Measurements from ENCODE around the gene PHACTR1. TPM values are rescaled to one million over a fixed set of nuclear protein-coding genes. Genes with fewer than 3 reads are reported as not detected.

Gene PHACTR1
- total and polyA plus RNA-seq, 12 donors, result 6.3 to 150 (median 79.9) TPM

DNA sequence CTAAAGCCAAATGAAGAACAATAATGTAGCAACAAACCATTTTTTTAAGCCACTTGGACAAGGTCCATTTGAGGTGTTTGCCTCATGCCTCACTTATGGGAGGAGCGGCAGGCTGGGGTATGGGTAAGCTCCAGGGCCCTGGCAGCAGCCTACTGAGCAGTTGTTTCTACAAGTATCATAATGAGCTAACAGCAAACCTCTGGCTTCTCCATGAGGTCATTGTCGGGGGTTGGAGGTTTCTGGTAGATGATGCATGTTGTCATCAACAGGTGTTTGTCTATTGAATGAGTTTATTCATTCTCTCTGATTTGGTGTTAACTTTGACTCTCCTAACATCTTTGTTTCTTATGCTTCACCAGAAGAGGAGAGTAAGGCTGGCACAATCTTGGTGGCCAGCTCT is 461.1 kb downstream of the PHACTR1 start:
- no peak for DNase-seq
- ATAC-seq, result peak in 1 of 8 donors; percentile 54
- Histone ChIP-seq H3K4me3 (no peak overlapping the region), H3K36me3 (peaks cover 0 to 5% (median 0%) of the 10 kb centered on the region in 9 donors), H3K27ac (no peak overlapping the region), H3K4me1 (peaks cover 0 to 14% (median 4%) of the 10 kb centered on the region in 9 donors), H3K27me3 (no peaks in the 10 kb centered on the region), H3K9me3 (no peaks in the 10 kb centered on the region)
- WGBS, 2 donors, result 83 to 88% methylated on average over 2 of the region's 2 CpGs
- intact Hi-C loops (cut with DNase I), result no loop called here
- TF ChIP-seq CTCF (IDR thresholded peaks at IDR 0.05), result no peak

GRCh38 chr6:13178107-13178506 is 461.5 kb downstream of the PHACTR1 start:
- DNase-seq, result no peak
- no peak for TF ChIP-seq CTCF (IDR thresholded peaks at IDR 0.05)
- peak in 1 of 8 donors; percentile 33 for ATAC-seq
- intact Hi-C loops (cut with DNase I), result no loop called here
- H3K4me3 ChIP-seq, result no peak overlapping the region
- H3K4me1 ChIP-seq, result peaks cover 0 to 14% (median 4%) of the 10 kb centered on the region in 9 donors
- H3K36me3 ChIP-seq, result peaks cover 0 to 8% (median 0%) of the 10 kb centered on the region in 9 donors
- H3K9me3 ChIP-seq, result no peaks in the 10 kb centered on the region
- H3K27ac ChIP-seq, result no peak overlapping the region
- H3K27me3 ChIP-seq, result no peaks in the 10 kb centered on the region
- WGBS, 2 donors, result 40 to 51% methylated on average over 4 to 5 of the region's 5 CpGs

- peaks cover 0 to 26% (median 0%) of the 10 kb centered on the region in 9 donors for H3K36me3 ChIP-seq
- TF ChIP-seq CTCF (IDR thresholded peaks at IDR 0.05), result no peak
- no peaks in the 10 kb centered on the region for H3K27me3 ChIP-seq
- intact Hi-C loops (cut with DNase I), result loop anchor here in 1 of 10 donors (10.0 kb wide), 1 partner anchor 116 kb away; no protein-coding TSS in a partner anchor
- no peak for DNase-seq
- no peak overlapping the region for H3K27ac ChIP-seq
- no peaks in the 10 kb centered on the region for H3K9me3 ChIP-seq
- no peak for ATAC-seq
- H3K4me3 ChIP-seq, result no peak overlapping the region
- 82 to 86% methylated on average over 7 of the region's 7 CpGs for WGBS, 2 donors
- H3K4me1 ChIP-seq, result peaks cover 0 to 14% (median 4%) of the 10 kb centered on the region in 9 donors
Observed at GRCh38 chr6:13180538-13180937, 464.0 kb downstream of the PHACTR1 start.

DNA sequence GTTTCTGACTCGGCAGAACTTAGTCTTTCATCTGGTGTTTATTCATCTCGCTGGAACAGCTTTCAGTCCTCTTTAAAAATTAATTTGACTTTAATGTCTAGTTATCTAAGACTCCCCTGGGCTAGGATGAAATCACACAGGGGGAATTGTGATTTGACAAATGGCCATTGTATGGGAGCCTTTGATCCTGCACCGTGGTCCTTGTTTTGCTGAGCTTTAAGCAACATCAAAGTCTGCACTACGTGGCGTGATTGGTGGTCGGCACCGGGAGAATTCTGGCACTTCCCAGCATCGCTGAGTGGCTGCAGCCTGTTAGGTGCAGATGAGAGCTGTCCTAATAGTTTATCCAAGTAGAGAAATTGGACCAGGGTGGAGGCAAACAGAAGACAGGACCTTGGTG is 464.8 kb downstream of the PHACTR1 start:
- H3K36me3 ChIP-seq, result peaks cover 0 to 26% (median 0%) of the 10 kb centered on the region in 9 donors
- DNase-seq (no peak), ATAC-seq (no peak)
- no peaks in the 10 kb centered on the region for H3K27me3 ChIP-seq
- H3K4me1 ChIP-seq, result peaks cover 0 to 14% (median 4%) of the 10 kb centered on the region in 9 donors
- H3K4me3 ChIP-seq, result no peak overlapping the region
- no peak for TF ChIP-seq CTCF (IDR thresholded peaks at IDR 0.05)
- no peak overlapping the region for H3K27ac ChIP-seq
- intact Hi-C loops (cut with DNase I), result loop anchor here in 1 of 10 donors (10.0 kb wide), 1 partner anchor 117 kb away; no protein-coding TSS in a partner anchor
- WGBS, 2 donors, result 69% methylated on average over 8 of the region's 8 CpGs
- no peaks in the 10 kb centered on the region for H3K9me3 ChIP-seq
